GM18511 (cell line): ENCODE data around the gene MYOZ3.
A peak's percentile ranks its signal among the peaks of the same experiment; 100 is the strongest.

Source experiments
- ATAC-seq: cut with Tn5 transposase; IDR thresholded peaks from one replicate; pipeline ENCODE4 v1.9.1; 2021; ENCODE audit warnings: mild to moderate bottlenecking, moderate library complexity; ENCODE audit not compliant: unreplicated experiment

The MYOZ3 gene

GRCh38 chr5:150626853-150627276 is 34.2 kb upstream of the MYOZ3 start:
- no peak for ATAC-seq

GRCh38 chr5:150627731-150628545 is 33.1 kb upstream of the MYOZ3 start:
- no peak for ATAC-seq

- no peak for ATAC-seq
Measured at GRCh38 chr5:150628936-150629485, 32.0 kb upstream of the MYOZ3 start.

- ATAC-seq, result no peak
Measured at GRCh38 chr5:150630016-150630415, 31.0 kb upstream of the MYOZ3 start.

GRCh38 chr5:150630461-150631325 is 30.4 kb upstream of the MYOZ3 start:
- no peak for ATAC-seq

GRCh38 chr5:150631326-150631701 is 29.7 kb upstream of the MYOZ3 start:
- ATAC-seq, result no peak

GRCh38 chr5:150632305-150633160 is 28.5 kb upstream of the MYOZ3 start:
- ATAC-seq, result no peak

- no peak for ATAC-seq
Measured at GRCh38 chr5:150633429-150633828, 27.6 kb upstream of the MYOZ3 start.

- ATAC-seq, result no peak
Measured at GRCh38 chr5:150636391-150637244, 24.4 kb upstream of the MYOZ3 start.

- no peak for ATAC-seq
Measured at GRCh38 chr5:150637245-150638052, 23.6 kb upstream of the MYOZ3 start.

- no peak for ATAC-seq
Measured at GRCh38 chr5:150638053-150638444, 23.0 kb upstream of the MYOZ3 start.

- ATAC-seq, result peak; percentile 61
Measured at GRCh38 chr5:150638488-150639376, 22.3 kb upstream of the MYOZ3 start.

- no peak for ATAC-seq
Measured at GRCh38 chr5:150639377-150639692, 21.7 kb upstream of the MYOZ3 start.

- ATAC-seq, result no peak
Measured at GRCh38 chr5:150639751-150640150, 21.3 kb upstream of the MYOZ3 start.

GRCh38 chr5:150640311-150641005 is 20.6 kb upstream of the MYOZ3 start, which contains the start of gene SYNPO:
Gene SYNPO, plus strand, starts transcription at chr5:150640660. Its CDS starts 7,616 bp downstream, at chr5:150648276.
- ATAC-seq, result no peak

- ATAC-seq, result no peak
Measured at GRCh38 chr5:150641006-150641570, 20.0 kb upstream of the MYOZ3 start.
